SU-DHL-6 (cell line): ENCODE data around the gene PLA2G4F.

Experiments
- CTCF ChIP-seq: fragments of 200-600 bp; sonication (generic); IDR thresholded peaks from one replicate; pipeline ENCODE4 v1.5.1; 2017; ENCODE audit warnings: antibody characterized with exemption, mild to moderate bottlenecking, low read length, moderate library complexity; ENCODE audit not compliant: insufficient read depth, poor library complexity, severe bottlenecking
- EZH2phosphoT487 ChIP-seq: fragments of 200-600 bp; sonication (generic), shearing (Covaris generic); conservative IDR thresholded peaks from 2 replicates; pipeline ENCODE4 v1.6.1; 2018; ENCODE audit warnings: mild to moderate bottlenecking, antibody characterized with exemption, low read length, moderate library complexity, mixed read lengths

- TF ChIP-seq CTCF (no peak), EZH2phosphoT487 (no peak)
Measured at GRCh38 chr15:42193383-42193782, 36.9 kb upstream of the PLA2G4F start.
